B cell (primary cell): ENCODE measurements around the gene PCBP3. TPM values are rescaled to one million over a fixed set of nuclear protein-coding genes. Genes with fewer than 3 reads are reported as not detected.
"Not testable (repeated sequence)": the region's sequence is repeated elsewhere in the genome, so short reads cannot be mapped to it uniquely, and the experiment has no call there.

Experiments
- ATAC-seq: fragments of 200-7000 bp; cut with Tn5 transposase; one replicate; pipeline ENCODE4 v1.10.0; 2021; ENCODE audit warnings: low read depth, mild to moderate bottlenecking, moderate number of reproducible peaks, moderate library complexity
- CTCF ChIA-PET: fragments of 350-600 bp; sonication (Branson Sonifier 250); formaldehyde crosslinking; loops from one replicate; lab custom pipeline; 2021; ENCODE audit warnings: antibody characterized with exemption, inconsistent platforms; lab: Charles Lee
- POLR2A ChIA-PET: fragments of 350-600 bp; sonication (Branson Sonifier 250); formaldehyde crosslinking; loops from one replicate; lab custom pipeline; 2021; ENCODE audit warnings: antibody characterized with exemption; lab: Charles Lee
- DNase-seq: peaks from one replicate; pipeline ENCODE4 v3.0.0; 2013
- H2AFZ ChIP-seq: 2 replicates; pipeline ENCODE4 v1.6.1; 2012; ENCODE audit warnings: mild to moderate bottlenecking, low read depth, low read length; ENCODE audit not compliant: insufficient read depth, poor library complexity, severe bottlenecking
- H3K27ac ChIP-seq, 2 donors: 1 replicate in 1 of 2; 2 replicates in 1 of 2; pipeline ENCODE4 v1.5.1; 2012 to 2013; ENCODE audit warnings: low read length in 2 of 2, mild to moderate bottlenecking in 2 of 2, moderate library complexity in 1 of 2
- H3K27me3 ChIP-seq, 4 experiments: fragments of 200-600 bp in 1 of 4; sonication (generic) in 1 of 4; replicated peaks in 1 of 4; 1 replicate in 2 of 4; 2 replicates in 2 of 4; pipeline versions ENCODE4 v1.6.1 to v1.7.0; 2013 to 2016; ENCODE audit warnings: low read length in 3 of 4, mild to moderate bottlenecking in 2 of 4, mixed read lengths in 1 of 4, moderate library complexity in 1 of 4; ENCODE audit not compliant: insufficient read depth in 4 of 4, control insufficient read depth in 3 of 4; ENCODE audit errors: control extremely low read depth in 1 of 4
- H3K36me3 ChIP-seq, 2 experiments: replicated peaks in 1 of 2; 1 replicate in 1 of 2; 2 replicates in 1 of 2; pipeline versions ENCODE4 v1.6.1 to v1.7.1; 2013; ENCODE audit warnings: low read length in 1 of 2; ENCODE audit not compliant: insufficient read depth in 2 of 2, control insufficient read depth in 1 of 2; ENCODE audit errors: control extremely low read depth in 1 of 2, extremely low read depth in 1 of 2
- H3K4me1 ChIP-seq, 2 donors: fragments of 200-600 bp in 1 of 2; sonication (generic) in 1 of 2; 1 replicate in 1 of 2; 2 replicates in 1 of 2; pipeline versions ENCODE4 v1.5.1 to v1.6.1; 2013 to 2017; ENCODE audit warnings: low read length in 2 of 2; ENCODE audit not compliant: control insufficient read depth in 2 of 2, insufficient read depth in 2 of 2
- H3K4me2 ChIP-seq: replicated peaks from 2 replicates; pipeline ENCODE3; 2012; ENCODE audit warnings: mild to moderate bottlenecking, low read depth, low read length; ENCODE audit not compliant: poor library complexity, severe bottlenecking
- H3K4me3 ChIP-seq, 5 experiments: fragments of 200-600 bp in 1 of 5; sonication (generic) in 1 of 5; 1 replicate in 3 of 5; 2 replicates in 2 of 5; pipeline versions ENCODE4 v1.5.1 to v1.7.0; 2011 to 2016; ENCODE audit warnings: low read length in 4 of 5, mild to moderate bottlenecking in 4 of 5, low read depth in 2 of 5, control low read depth in 1 of 5, moderate library complexity in 1 of 5; ENCODE audit not compliant: insufficient read depth in 1 of 5; ENCODE audit errors: control extremely low read depth in 1 of 5, extremely low read depth in 1 of 5
- H3K79me2 ChIP-seq: fragments of 200-600 bp; sonication (generic); one replicate; pipeline ENCODE4 v1.6.0; 2016; ENCODE audit warnings: low read length; ENCODE audit not compliant: control insufficient read depth, insufficient read depth
- H3K9ac ChIP-seq: fragments of 200-600 bp; sonication (generic); 2 replicates; pipeline ENCODE4 v1.6.1; 2017; ENCODE audit warnings: mild to moderate bottlenecking, low read length, moderate library complexity
- H3K9me3 ChIP-seq, 3 donors: one replicate each; pipeline versions ENCODE4 v1.6.1 to v1.7.1; 2013; ENCODE audit warnings: low read length in 2 of 3; ENCODE audit not compliant: control insufficient read depth in 2 of 3, insufficient read depth in 1 of 3; ENCODE audit errors: control extremely low read depth in 1 of 3
- H4K20me1 ChIP-seq: 2 replicates; pipeline ENCODE4 v1.6.0; 2012; ENCODE audit warnings: mild to moderate bottlenecking, low read length; ENCODE audit not compliant: insufficient read depth, control insufficient read depth, poor library complexity, severe bottlenecking
- H3K27ac Mint-ChIP-seq: one replicate; pipeline ENCODE4 v1.8.0; 2021; ENCODE audit warnings: mixed read lengths
- H3K27me3 Mint-ChIP-seq: one replicate; pipeline ENCODE4 v1.8.0; 2021; ENCODE audit warnings: mixed read lengths
- H3K4me1 Mint-ChIP-seq: one replicate; pipeline ENCODE4 v1.8.0; 2021; ENCODE audit warnings: mixed read lengths
- H3K4me3 Mint-ChIP-seq: one replicate; pipeline ENCODE4 v1.8.0; 2021; ENCODE audit warnings: mixed read lengths
- H3K9me3 Mint-ChIP-seq: one replicate; pipeline ENCODE4 v1.8.0; 2022; ENCODE audit warnings: mixed read lengths; ENCODE audit not compliant: insufficient read depth
- CTCF ChIP-seq: fragments of 200-600 bp; IDR thresholded peaks from one replicate; pipeline ENCODE4 v1.8.0; 2022; ENCODE audit warnings: antibody characterized with exemption, mild to moderate bottlenecking
- EZH2 ChIP-seq: IDR thresholded peaks from 2 replicates; pipeline ENCODE4 v1.6.1; 2012; ENCODE audit warnings: borderline replicate concordance, low read depth, mild to moderate bottlenecking, moderate library complexity, low read length; ENCODE audit not compliant: insufficient read depth, poor library complexity, severe bottlenecking
- whole genome bisulfite sequencing: methylation state at CpG from one replicate; pipeline ENCODE4 v1.1.5; 2013; ENCODE audit warnings: missing lambda C conversion rate; ENCODE audit not compliant: insufficient coverage; 5-methylcytosine and 5-hydroxymethylcytosine counted together
- intact Hi-C: fragments of 100-400 bp; cut with micrococcal nuclease; formaldehyde crosslinking; loops from one replicate; pipeline ENCODE4 v1.10.0; 2022
- polyA plus RNA-seq: library from polyadenylated mRNA; depleted of rRNA; stranded (reverse); fragments of >200 nt; gene quantifications from 2 replicates; pipeline ENCODE4 v1.2.3, GENCODE V29; 2012
- total RNA-seq, 2 donors: library from RNA; stranded (reverse); fragments of 120-200 nt in 1 of 2; gene quantifications; 1 replicate in 1 of 2; 2 replicates in 1 of 2; pipeline versions ENCODE4 v1.2.3 to v1.2.4, GENCODE V29; 2013 to 2022

The PCBP3 gene
- total and polyA plus RNA-seq, 2 donors (not counting 1 experiment from before 2014, with no cell fraction given): 0.45 to 2.7 TPM

- Histone ChIP-seq H3K9me3 (no peaks in the 10 kb centered on the region), H3K36me3 (no peaks in the 10 kb centered on the region), H4K20me1 (no peaks in the 10 kb centered on the region), H3K9ac (no peak overlapping the region), H3K4me3 (no peak overlapping the region), H2AFZ (no peak overlapping the region), H3K79me2 (no peaks in the 10 kb centered on the region), H3K27ac (no peak overlapping the region), H3K4me1 (no peaks in the 10 kb centered on the region), H3K4me2 (no peak overlapping the region), H3K27me3 (peaks cover 0 to 6% (median 0%) of the 10 kb centered on the region in 4 experiments)
- TF ChIP-seq CTCF (no peak), EZH2 (no peak)
- H3K27ac Mint-ChIP-seq: no peak overlapping the region
- intact Hi-C loops: no loop called here
- DNase-seq: no peak
- CTCF ChIA-PET: no interaction called here
- no peak for ATAC-seq
- POLR2A ChIA-PET: no interaction called here
- no peaks in the 10 kb centered on the region for H3K9me3 Mint-ChIP-seq
- no peak overlapping the region for H3K4me3 Mint-ChIP-seq
- 100% methylated on average over 4 of the region's 10 CpGs for WGBS
- no peaks in the 10 kb centered on the region for H3K4me1 Mint-ChIP-seq
- peaks cover 24% of the 10 kb centered on the region for H3K27me3 Mint-ChIP-seq
Observed at GRCh38 chr21:45849651-45850050, 206.1 kb downstream of the PCBP3 start.

- no peak overlapping the region for H2AFZ ChIP-seq
- no peak overlapping the region for H3K27ac ChIP-seq
- Mint-ChIP-seq H3K27me3 (peaks cover 26% of the 10 kb centered on the region), H3K4me1 (no peaks in the 10 kb centered on the region), H3K9me3 (no peaks in the 10 kb centered on the region), H3K27ac (no peak overlapping the region), H3K4me3 (no peak overlapping the region)
- POLR2A ChIA-PET: no interaction called here
- no peaks in the 10 kb centered on the region for H3K9me3 ChIP-seq
- ATAC-seq (no peak), DNase-seq (no peak)
- WGBS: 84% methylated on average over 3 of the region's 4 CpGs
- H3K4me1 ChIP-seq: no peaks in the 10 kb centered on the region
- H3K79me2 ChIP-seq: no peaks in the 10 kb centered on the region
- intact Hi-C loops: no loop called here
- H4K20me1 ChIP-seq: no peaks in the 10 kb centered on the region
- no peak overlapping the region for H3K9ac ChIP-seq
- TF ChIP-seq EZH2: no peak
- no peak for TF ChIP-seq CTCF
- no peaks in the 10 kb centered on the region for H3K36me3 ChIP-seq
- CTCF ChIA-PET: no interaction called here
- peaks cover 0 to 6% (median 0%) of the 10 kb centered on the region in 4 experiments for H3K27me3 ChIP-seq
- no peak overlapping the region for H3K4me2 ChIP-seq
- H3K4me3 ChIP-seq: no peak overlapping the region
Observed at GRCh38 chr21:45850181-45850580, 206.7 kb downstream of the PCBP3 start.

- H3K79me2 ChIP-seq, H3K27me3 ChIP-seq, H3K9me3 Mint-ChIP-seq, POLR2A ChIA-PET, DNase-seq, H3K4me1 Mint-ChIP-seq, H3K4me2 ChIP-seq, H3K4me1 ChIP-seq, H2AFZ ChIP-seq, intact Hi-C loops, H3K9ac ChIP-seq, H3K27ac ChIP-seq, H3K4me3 ChIP-seq, H3K4me3 Mint-ChIP-seq, CTCF ChIA-PET, ATAC-seq, H3K9me3 ChIP-seq, H4K20me1 ChIP-seq, H3K27ac Mint-ChIP-seq, H3K36me3 ChIP-seq: not testable (repeated sequence)
- WGBS: 64% methylated on average over 3 of the region's 5 CpGs
- H3K27me3 Mint-ChIP-seq: peaks cover 23% of the 10 kb centered on the region
Observed at GRCh38 chr21:45852386-45852785, 208.9 kb downstream of the PCBP3 start.
